Measurements from ENCODE around the gene PITX1.

- TF ChIP-seq GATA2 (IDR thresholded peaks at IDR 0.05; ENCODE audit: low read depth, low read length), result no peak
- no peak for TF ChIP-seq GATA3 (IDR thresholded peaks at IDR 0.05; ENCODE audit: low read depth, low read length)
Measured at GRCh38 chr5:135012033-135012588, 21.9 kb downstream of the PITX1 start.

Data from SH-SY5Y (cell line).